Measurements from ENCODE around the gene NDUFC2. TPM values are rescaled to one million over a fixed set of nuclear protein-coding genes. Genes with fewer than 3 reads are reported as not detected.

NDUFC2 gene
- total RNA-seq, 1 donor from 2014 or later = 112 TPM

DNA sequence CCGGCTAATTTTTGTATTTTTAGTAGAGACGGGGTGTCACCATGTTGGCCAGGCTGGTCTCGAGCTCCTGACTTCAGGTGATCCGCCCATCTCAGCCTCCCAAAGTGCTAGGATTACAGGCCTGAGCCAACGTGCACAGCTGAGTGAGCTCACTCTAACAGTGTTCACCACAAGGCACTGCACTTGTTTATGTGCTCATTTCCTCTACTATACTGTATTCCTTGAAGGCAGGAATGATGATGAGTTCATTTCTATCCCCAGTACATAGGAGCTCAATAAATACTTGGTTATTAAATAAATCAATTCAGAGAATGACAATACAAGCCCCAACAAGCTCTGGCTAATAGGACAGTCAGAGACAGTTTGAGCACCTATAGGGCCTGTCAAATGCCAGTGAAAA lies 30.7 kb upstream of the NDUFC2 start:
- no peaks in the 10 kb centered on the region for H3K4me1 ChIP-seq
- TF ChIP-seq, protein P1, sequence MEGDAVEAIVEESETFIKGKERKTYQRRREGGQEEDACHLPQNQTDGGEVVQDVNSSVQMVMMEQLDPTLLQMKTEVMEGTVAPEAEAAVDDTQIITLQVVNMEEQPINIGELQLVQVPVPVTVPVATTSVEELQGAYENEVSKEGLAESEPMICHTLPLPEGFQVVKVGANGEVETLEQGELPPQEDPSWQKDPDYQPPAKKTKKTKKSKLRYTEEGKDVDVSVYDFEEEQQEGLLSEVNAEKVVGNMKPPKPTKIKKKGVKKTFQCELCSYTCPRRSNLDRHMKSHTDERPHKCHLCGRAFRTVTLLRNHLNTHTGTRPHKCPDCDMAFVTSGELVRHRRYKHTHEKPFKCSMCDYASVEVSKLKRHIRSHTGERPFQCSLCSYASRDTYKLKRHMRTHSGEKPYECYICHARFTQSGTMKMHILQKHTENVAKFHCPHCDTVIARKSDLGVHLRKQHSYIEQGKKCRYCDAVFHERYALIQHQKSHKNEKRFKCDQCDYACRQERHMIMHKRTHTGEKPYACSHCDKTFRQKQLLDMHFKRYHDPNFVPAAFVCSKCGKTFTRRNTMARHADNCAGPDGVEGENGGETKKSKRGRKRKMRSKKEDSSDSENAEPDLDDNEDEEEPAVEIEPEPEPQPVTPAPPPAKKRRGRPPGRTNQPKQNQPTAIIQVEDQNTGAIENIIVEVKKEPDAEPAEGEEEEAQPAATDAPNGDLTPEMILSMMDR (IDR thresholded peaks at IDR 0.05) = no peak
- no peak for DNase-seq (ENCODE audit: low spot score in 2 of 2)
- H3K4me3 ChIP-seq = no peak overlapping the region
- no peaks in the 10 kb centered on the region for H3K9me3 ChIP-seq
- peaks cover 6 to 20% of the 10 kb centered on the region in 2 donors for H3K36me3 ChIP-seq
- intact Hi-C loops (cut with DNase I) = no loop called here
- H3K27me3 ChIP-seq = no peaks in the 10 kb centered on the region
- H3K27ac ChIP-seq = no peak overlapping the region

DNA sequence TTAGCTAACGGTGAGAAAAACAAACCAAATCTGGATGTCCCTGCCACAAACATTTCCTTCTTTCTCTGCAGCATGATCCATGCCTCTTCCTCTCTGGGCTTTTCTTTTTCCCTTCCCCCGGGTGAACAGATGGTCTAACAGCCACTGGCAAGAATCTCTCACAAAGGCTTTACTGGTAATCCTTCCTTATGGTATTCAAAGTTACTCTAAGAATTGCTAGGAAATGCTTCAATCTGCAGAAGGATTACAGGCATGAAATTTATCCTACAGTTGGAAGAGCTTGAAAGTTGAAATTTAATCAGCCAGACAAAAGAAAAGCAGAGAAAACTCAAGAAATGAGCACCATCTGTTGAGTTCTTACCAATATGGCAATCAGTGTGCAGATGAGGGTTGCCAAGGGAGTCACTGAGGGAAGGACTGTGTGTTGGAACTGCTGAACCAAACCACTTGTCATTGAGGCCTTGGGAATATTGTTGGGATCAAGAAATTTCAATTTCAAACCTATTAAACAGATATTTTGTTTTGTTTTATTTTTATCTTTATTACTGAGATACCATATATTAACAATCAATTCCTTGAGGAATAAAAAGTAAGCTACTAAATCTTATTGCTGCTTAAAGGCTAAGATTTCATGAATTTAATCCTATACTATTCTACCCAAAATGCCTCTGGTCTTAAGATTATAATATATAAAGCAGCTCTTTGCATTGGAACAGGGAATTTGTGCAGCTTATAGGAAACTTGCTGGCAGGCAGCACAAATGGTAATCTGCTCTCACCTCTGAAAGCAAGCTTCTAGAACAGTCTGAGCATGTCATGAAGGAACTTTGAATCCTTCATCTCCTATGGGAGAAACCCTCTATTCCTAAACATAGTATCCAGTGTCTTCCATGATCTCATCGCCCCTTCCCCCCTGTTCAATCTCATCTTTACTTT lies 29.7 kb upstream of the NDUFC2 start:
- Histone ChIP-seq H3K9me3 (no peaks in the 10 kb centered on the region), H3K4me3 (no peak overlapping the region), H3K27ac (no peak overlapping the region), H3K4me1 (no peaks in the 10 kb centered on the region), H3K36me3 (peaks cover 6 to 20% of the 10 kb centered on the region in 2 donors), H3K27me3 (no peaks in the 10 kb centered on the region)
- TF ChIP-seq, protein P1 (IDR thresholded peaks at IDR 0.05) = no peak
- intact Hi-C loops (cut with DNase I) = no loop called here
- no peak for DNase-seq (ENCODE audit: low spot score in 2 of 2)

DNA sequence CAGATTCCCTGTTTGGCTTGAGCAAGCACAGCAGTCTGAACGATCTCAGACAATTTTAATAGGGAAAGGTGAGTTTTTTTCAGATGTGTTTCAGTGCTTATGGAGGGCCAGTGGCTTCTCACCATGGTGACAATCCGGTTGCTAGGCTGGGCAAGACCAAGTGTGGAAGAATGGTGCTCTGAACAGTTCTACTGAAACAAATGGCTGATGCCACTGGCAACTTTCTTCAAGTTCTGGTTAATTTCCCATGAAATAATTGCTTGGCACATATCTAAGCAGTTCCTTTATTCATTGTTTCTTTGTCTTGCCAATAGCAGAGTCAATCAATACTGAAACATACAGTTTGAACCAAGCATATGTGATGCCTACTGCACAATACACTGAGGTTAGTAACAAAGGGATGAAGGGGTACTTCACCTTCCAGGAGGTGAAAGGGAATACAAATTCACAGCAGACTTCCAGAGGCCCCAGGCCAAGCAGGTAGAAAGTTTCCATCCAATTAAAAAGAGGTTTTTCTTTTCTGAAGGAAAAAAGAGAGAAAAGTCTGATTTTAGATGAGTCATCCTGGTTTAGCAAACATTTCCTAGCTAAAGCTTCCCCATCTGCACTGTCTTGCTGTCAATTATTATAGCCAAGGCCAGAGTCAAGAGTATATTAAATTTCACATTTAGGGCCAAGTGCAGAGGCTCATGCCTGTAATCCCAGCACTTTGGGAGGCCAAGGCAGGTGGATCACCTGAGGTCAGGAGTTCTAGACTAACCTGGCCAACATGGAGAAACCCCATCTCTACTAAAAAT lies 21.2 kb upstream of the NDUFC2 start:
- Histone ChIP-seq H3K4me1 (no peaks in the 10 kb centered on the region), H3K9me3 (no peaks in the 10 kb centered on the region), H3K36me3 (peaks cover 14 to 16% of the 10 kb centered on the region in 2 donors), H3K27me3 (no peaks in the 10 kb centered on the region), H3K4me3 (no peak overlapping the region), H3K27ac (no peak overlapping the region)
- TF ChIP-seq, protein P1 (IDR thresholded peaks at IDR 0.05) = no peak
- intact Hi-C loops (cut with DNase I) = no loop called here
- DNase-seq (ENCODE audit: low spot score in 2 of 2) = peak in 1 of 2 donors; percentile 2

DNA sequence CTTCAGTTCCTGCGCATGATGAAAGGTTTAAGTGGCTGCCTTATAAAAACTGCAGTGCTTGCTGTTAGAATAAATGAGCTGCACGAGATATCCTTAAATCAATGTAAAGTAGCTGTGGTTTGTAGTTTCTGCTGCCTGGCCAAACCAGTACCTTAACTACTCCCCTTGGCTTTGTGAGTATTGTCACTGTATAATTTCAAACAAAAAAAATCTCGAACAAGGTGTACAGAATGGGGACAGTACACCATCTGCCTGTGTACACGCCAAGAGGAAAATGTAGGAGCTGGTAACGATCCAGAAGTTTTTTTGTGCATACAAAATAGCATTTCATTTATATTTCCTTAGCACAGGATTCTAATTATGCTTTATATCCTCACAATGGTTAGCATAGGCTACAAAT lies 20.6 kb upstream of the NDUFC2 start:
- peak in 1 of 2 donors; percentile 2 for DNase-seq (ENCODE audit: low spot score in 2 of 2)
- Histone ChIP-seq H3K36me3 (peaks cover 14 to 16% of the 10 kb centered on the region in 2 donors), H3K27ac (no peak overlapping the region), H3K4me3 (no peak overlapping the region), H3K27me3 (no peaks in the 10 kb centered on the region), H3K9me3 (no peaks in the 10 kb centered on the region), H3K4me1 (no peaks in the 10 kb centered on the region)
- intact Hi-C loops (cut with DNase I) = no loop called here
- TF ChIP-seq, protein P1 (IDR thresholded peaks at IDR 0.05) = no peak

DNA sequence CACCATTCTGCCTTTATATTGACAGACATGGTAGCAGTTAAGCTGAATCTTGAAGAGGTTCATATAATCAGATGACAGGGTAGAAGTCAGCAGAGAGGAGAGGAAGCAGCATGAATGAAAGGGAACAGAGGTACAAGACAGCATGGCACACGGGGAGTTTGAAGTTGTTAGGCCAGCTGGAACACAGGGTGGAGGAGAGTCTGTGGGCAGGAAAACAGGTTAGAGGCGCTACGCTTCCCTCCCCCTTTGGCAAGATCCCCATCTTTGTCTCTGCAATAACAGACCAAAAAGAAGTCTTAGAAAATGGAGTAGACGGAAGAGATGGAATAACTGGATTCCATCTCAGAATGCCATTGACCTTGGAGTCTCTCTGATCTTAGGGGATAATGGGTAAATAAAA lies 20.0 kb upstream of the NDUFC2 start:
- H3K4me1 ChIP-seq = no peaks in the 10 kb centered on the region
- H3K27ac ChIP-seq = no peak overlapping the region
- no peaks in the 10 kb centered on the region for H3K27me3 ChIP-seq
- DNase-seq (ENCODE audit: low spot score in 2 of 2) = no peak
- intact Hi-C loops (cut with DNase I) = no loop called here
- TF ChIP-seq, protein P1 (IDR thresholded peaks at IDR 0.05) = no peak
- no peak overlapping the region for H3K4me3 ChIP-seq
- H3K36me3 ChIP-seq = peaks cover 14 to 16% of the 10 kb centered on the region in 2 donors
- H3K9me3 ChIP-seq = no peaks in the 10 kb centered on the region
